ENCODE measurements around the gene OR2AT4.
A peak's percentile ranks its signal among the peaks of the same experiment; 100 is the strongest.
"Not testable (repeated sequence)": the region's sequence is repeated elsewhere in the genome, so short reads cannot be mapped to it uniquely, and the experiment has no call there.

Gene OR2AT4

DNA sequence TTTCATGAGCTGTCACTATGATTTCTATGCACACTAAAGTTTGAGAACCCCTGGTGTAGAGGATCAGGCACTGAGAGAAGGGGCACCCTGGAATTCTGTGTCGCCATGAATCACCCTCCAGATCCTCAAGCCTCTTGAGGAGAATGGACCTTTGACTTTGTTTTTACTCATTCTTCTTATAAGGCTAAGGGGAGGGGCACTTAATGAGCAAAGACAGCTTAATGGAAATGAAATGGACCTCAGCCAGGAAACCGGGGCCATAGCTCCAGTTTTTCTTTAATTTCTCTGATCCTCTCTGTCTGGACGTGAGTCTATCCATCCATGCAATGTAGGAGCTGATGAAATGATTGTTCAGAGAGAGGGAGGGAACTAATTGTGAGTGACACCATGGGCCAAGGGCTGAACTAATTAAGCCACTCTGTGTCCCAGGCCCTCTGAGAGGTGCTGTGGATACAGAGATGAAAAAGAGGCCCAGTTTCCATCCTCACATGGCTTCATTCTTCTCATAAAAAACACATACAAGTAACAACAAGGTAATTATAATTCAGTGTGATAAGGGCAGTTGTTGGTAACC, 32.8 kb downstream of the OR2AT4 start:
- no peak for DNase-seq

- DNase-seq: no peak
Observed at GRCh38 chr11:75059299-75059698, 37.4 kb downstream of the OR2AT4 start.

GRCh38 chr11:75056814-75057213, 39.9 kb downstream of the OR2AT4 start:
- no peak for DNase-seq

- no peak for DNase-seq
Observed at GRCh38 chr11:75055511-75055910, 41.2 kb downstream of the OR2AT4 start.

DNA sequence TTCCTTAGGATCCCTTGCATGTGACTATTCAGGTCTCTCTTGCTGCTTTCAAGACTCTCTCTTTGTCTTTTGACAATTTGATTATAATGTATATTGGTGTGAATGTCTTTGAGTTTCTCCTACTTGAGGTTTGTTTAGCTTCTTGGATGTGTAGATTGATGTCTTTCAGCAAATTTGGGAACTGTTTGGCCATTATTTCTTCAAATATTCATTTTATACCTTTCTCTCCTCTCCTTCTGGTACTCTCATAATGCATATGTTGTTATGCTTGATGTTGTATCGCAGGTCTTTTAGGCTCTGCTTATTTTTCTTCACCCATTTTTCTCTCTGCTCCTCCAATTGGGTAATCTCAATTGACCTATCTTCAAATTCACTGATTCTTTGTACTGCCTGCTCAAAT, 44.2 kb downstream of the OR2AT4 start:
- DNase-seq: no peak

GRCh38 chr11:75051043-75051442, 45.6 kb downstream of the OR2AT4 start:
- DNase-seq: no peak

GRCh38 chr11:75050516-75050915, 46.2 kb downstream of the OR2AT4 start:
- no peak for DNase-seq

DNA sequence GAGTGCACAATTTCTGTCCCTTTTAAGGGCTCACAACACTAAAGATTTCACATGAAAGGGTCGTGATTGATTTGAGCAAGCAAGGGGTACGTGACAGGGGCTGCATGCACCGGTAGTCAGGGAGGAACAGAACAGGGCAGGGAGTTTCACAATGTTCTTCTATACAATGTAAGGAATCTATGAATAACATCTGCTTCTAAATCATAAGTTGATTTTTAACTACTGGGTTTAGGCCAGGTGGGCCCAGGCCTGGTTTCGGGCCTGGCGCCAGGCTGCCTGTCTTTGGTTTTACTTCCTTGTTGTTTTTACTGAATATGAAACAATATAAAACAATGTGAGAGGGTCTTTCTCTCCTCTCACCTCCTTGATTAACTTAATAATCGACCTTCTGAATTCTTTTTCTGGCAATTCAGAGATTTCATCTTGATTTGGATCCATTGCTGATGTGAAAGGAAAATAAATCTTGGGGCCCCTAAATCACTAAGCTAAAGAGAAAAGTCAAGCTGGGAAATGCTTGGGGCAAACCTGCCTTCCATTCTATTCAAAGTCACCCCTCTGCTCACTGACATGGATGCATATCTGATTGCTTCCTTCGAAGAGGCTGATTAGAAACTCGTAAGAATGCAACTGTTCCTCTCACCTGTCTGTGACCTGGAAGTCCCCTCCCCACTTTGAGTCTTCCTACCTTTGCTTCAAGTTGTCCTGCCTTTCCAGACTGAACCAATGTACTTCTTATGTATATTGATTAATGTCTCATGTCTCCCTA, 47.0 kb downstream of the OR2AT4 start:
- not testable (repeated sequence) for DNase-seq

DNA sequence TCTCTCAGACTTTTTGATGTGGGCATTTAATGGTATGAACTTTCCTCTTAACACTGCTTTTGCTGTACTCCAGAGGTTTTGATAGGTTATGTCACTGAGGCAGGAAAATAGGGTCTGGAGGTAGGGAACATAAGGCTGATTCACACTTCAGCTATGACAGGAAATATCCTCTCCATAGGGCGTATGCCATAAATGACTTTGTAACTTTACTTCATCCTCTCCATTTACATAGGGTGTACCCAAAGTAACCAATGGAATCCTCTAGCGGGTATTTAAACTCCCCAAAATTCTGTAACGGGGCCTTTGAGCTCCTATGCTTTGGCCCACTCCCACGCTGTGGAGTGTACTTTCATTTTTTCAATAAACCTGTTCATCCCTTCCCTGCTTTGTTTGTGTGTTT, 49.5 kb downstream of the OR2AT4 start:
- no peak for DNase-seq

- DNase-seq: not testable (repeated sequence)
Observed at GRCh38 chr11:75046668-75047067, 50.0 kb downstream of the OR2AT4 start.

GRCh38 chr11:75044381-75045170, 52.1 kb downstream of the OR2AT4 start:
- not testable (repeated sequence) for DNase-seq

- not testable (repeated sequence) for DNase-seq
Observed at GRCh38 chr11:75041821-75042220, 54.9 kb downstream of the OR2AT4 start.

DNA sequence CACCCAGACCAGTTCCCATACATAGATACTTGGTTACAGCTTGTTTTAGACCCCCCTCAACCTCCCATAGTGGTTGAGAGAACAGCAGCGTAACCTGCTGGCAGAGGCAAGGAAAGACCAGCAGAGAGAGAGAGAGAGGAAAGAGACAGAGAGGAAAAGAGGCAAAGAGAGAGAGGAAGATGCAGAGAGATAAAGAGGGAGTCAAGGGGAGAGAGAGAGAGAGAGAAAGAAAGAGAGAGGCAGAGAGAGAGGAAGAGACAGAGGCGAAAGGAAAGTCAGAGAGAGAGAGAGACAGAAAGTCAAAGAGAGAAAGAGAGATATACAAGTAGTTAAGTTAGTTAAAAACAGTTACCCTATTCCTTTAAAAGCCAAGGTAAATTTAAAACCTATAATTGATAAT, 55.4 kb downstream of the OR2AT4 start:
- no peak for DNase-seq

DNA sequence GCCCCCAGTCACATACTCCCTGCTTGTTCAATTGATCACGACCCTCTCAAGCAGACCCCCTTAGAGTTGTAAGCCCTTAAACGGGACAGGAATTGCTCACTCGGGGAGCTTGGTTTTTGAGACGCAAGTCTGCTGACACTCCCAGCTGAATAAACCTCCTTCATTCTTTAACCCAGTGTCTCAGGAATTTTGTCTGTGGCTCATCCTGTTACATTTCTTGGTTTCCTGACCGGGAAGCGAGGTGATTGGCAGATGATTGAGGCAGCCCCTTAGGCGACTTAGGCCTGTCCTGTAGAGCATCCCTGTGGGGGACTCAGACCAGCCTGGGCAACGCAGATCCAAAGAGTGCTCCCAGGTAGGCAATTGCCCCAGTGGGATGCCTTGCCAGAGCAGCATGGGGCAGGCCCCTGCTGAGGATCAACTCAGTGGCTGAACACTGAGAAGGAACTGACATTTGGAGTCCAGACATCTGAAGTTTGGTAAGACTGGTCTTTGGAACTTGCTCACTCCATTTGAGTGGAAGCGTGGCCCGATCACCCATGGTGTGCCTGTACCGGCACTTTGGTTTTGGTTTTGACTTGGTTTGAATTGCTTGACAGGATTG, 56.4 kb downstream of the OR2AT4 start:
- no peak for DNase-seq

DNA sequence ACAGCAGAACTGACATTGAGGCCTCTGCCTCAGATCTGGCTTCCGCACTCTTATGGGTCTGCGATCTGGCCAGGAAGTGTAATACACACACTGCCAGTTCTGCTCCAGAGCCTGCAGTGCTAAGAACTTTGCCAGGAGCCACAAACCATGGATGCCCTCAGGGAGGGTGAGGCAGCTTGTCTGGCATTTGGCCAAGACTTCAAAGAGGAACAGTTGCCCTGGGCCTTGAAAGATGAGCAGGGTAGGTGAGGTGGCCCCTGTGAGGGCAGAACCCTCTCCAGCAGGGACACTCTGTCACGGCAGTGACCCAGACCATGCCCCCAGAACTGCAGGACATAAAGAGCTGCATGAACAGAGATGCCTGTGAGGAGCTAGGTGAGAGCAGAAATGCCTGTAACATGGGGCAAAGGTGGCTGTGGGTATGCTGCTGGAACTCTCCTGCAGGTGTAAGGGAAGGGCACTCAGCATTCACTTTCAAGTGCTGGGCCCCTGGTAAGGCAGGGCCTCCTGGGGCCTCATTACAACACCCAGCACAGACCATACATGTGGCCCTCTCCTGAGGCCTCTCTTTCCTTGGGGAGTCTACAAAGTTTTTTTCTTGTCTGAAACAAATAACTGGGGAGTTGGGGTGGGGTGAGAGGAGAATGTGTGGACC, 60.6 kb downstream of the OR2AT4 start:
- no peak for DNase-seq

DNA sequence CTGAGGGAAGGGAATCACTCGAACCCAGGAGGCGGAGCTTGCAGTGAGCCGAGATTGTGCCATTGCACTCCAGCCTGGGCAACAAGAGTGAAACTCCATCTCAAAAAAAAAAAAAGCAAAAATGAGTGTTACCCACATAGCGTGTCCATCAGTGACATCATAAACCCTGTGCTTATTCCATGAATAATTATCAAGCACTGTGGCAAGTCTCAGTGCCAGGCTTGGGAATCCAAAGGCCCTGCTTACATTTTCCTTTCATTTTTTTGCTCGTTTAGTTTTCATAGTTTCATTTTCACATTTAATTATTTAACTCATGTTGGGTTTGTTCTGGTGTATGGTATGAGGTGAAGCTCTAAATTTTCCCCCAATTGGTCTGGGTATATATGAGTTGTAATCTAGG, 61.4 kb downstream of the OR2AT4 start:
- DNase-seq: no peak

GRCh38 chr11:75033916-75034315, 62.8 kb downstream of the OR2AT4 start:
- no peak for DNase-seq

DNA sequence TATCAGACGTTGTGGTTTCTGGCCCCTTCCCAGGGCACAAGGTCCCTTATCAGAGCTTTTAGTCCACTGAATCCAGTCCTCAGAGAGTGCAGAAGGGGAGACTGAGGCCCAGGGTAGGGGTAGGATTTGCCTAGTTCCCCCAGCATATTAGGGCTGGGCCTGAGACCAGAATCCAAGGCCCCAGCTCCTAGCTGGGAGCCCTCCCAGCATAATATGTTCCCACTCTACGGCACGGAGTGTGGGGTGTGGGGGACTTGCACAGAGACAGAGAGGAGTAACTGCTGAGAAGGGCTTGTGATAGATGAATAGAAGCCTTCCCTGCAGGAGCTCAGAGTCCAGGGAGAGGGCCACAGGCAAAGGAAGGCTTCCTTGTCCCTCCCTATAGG, 64.1 kb downstream of the OR2AT4 start:
- no peak for DNase-seq

DNA sequence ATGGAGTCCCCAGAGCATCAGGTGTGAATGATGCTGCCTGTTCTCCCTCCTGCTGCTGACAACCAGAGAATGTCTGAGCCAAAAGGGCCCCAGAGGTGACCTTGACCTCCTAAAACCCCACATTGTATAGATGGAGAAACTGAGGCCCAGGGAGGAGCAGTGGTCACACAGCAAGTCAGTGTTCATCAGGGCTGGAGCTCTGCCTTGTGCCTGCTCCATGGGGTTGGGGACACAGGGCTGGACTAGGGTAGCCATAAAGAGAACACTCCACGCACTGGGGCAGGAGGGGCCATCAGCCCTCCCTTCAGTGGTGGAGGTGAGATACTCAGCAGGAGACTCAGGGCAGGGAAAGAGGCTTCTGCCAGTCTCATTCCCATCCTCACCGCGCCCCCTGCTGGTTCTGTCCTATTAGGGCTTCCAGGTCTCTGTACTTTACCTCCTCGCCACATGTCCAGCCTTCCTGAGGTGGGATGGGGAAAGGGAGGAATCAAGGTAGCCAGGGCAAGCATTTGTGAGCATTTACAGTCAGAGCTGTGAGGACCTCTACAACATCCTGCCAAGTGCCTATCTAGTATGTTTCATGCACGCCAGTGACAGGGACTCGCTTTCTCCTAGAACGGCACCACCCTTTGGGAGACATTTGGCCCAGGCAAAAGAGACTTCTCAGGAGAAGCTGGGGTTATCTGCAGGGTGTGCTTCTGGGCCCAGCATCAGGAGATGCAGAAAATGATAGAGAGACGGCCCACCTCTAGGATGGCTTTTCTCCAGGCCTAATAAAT, 64.7 kb downstream of the OR2AT4 start:
- peak in 8 of 14 donors; percentile 7 to 63 (median 35) for DNase-seq

Measured in C1 segment of cervical spinal cord (tissue), 14 donors.